Stimulated activated CD4-positive, alpha-beta T cell treated with anti-CD3 and anti-CD28 coated beads, Interleukin-12 subunit alpha, Interleukin-12 subunit beta, amount 100 ng/mL, for 48 hours (primary cell): ENCODE measurements around the gene MYO19.
"Not testable (repeated sequence)": the region's sequence is repeated elsewhere in the genome, so short reads cannot be mapped to it uniquely, and the experiment has no call there.

ENCODE experiments used
- DNase-seq, 3 donors: peaks; one replicate each; pipeline ENCODE4 v3.0.0-alpha.2; 2020; ENCODE audit warnings: low read depth in 2 of 3, low spot score in 1 of 3

Gene MYO19

GRCh38 chr17:36500745-36501225, 33.9 kb downstream of the MYO19 start:
- no peak for DNase-seq

GRCh38 chr17:36498560-36499300, 35.9 kb downstream of the MYO19 start:
- no peak for DNase-seq

- DNase-seq = no peak
Observed at GRCh38 chr17:36498155-36498554, 36.5 kb downstream of the MYO19 start.

- DNase-seq = no peak
Observed at GRCh38 chr17:36496018-36496789, 38.5 kb downstream of the MYO19 start.

- no peak for DNase-seq
Observed at GRCh38 chr17:36495076-36495578, 39.5 kb downstream of the MYO19 start.

GRCh38 chr17:36494674-36495073, 40.0 kb downstream of the MYO19 start:
- no peak for DNase-seq

- no peak for DNase-seq
Observed at GRCh38 chr17:36493956-36494355, 40.7 kb downstream of the MYO19 start.

- DNase-seq = peak; percentile 79 to 86 (median 85)
Observed at GRCh38 chr17:36486204-36487194, 48.2 kb downstream of the MYO19 start, which contains the start of gene ZNHIT3. Gene ZNHIT3 (plus strand): TSS chr17:36486681. CDS start chr17:36486700, 19 bp downstream.

GRCh38 chr17:36485805-36486203, 48.9 kb downstream of the MYO19 start:
- no peak for DNase-seq

GRCh38 chr17:36485027-36485426, 49.6 kb downstream of the MYO19 start:
- DNase-seq = no peak

- not testable (repeated sequence) for DNase-seq
Observed at GRCh38 chr17:36484021-36484420, 50.6 kb downstream of the MYO19 start.

GRCh38 chr17:36482611-36483504, 51.8 kb downstream of the MYO19 start:
- peak; percentile 68 to 81 (median 80) for DNase-seq

- no peak for DNase-seq
Observed at GRCh38 chr17:36481829-36482228, 52.8 kb downstream of the MYO19 start.

GRCh38 chr17:36475346-36475970, 59.2 kb downstream of the MYO19 start:
- DNase-seq = no peak

GRCh38 chr17:36474571-36474970, 60.1 kb downstream of the MYO19 start:
- DNase-seq = no peak

- no peak for DNase-seq
Observed at GRCh38 chr17:36470499-36470898, 64.2 kb downstream of the MYO19 start.

- DNase-seq = no peak
Observed at GRCh38 chr17:36469733-36470132, 64.9 kb downstream of the MYO19 start.

GRCh38 chr17:36468903-36469635, 65.6 kb downstream of the MYO19 start:
- no peak for DNase-seq

- no peak for DNase-seq
Observed at GRCh38 chr17:36464765-36465088, 69.9 kb downstream of the MYO19 start.
